H9 (cell line): Measurements from ENCODE around the gene GLIPR2. TPM values are rescaled to one million over a fixed set of nuclear protein-coding genes. Genes with fewer than 3 reads are reported as not detected.

Source experiments
- DNase-seq: peaks from one replicate; pipeline ENCODE4 v3.0.0-alpha.2; 2017
- H2AFZ ChIP-seq: one replicate; pipeline ENCODE4 v1.6.1; 2013; ENCODE audit warnings: mild to moderate bottlenecking, low read length, control low read depth, moderate library complexity
- H2AK5ac ChIP-seq: 2 replicates; pipeline ENCODE4 v1.6.1; 2013; ENCODE audit warnings: low read length, control low read depth, mixed read lengths; ENCODE audit not compliant: insufficient read length
- H2BK120ac ChIP-seq: one replicate; pipeline ENCODE4 v1.6.1; 2013; ENCODE audit warnings: low read depth, mild to moderate bottlenecking, low read length, control low read depth, inconsistent platforms; ENCODE audit not compliant: poor library complexity, severe bottlenecking
- H2BK12ac ChIP-seq: 2 replicates; pipeline ENCODE4 v1.6.1; 2013; ENCODE audit warnings: low read length, control low read depth, mixed read lengths, low read depth; ENCODE audit not compliant: insufficient read length
- H2BK15ac ChIP-seq: 2 replicates; pipeline ENCODE4 v1.6.1; 2013; ENCODE audit warnings: low read depth, low read length, control low read depth
- H2BK20ac ChIP-seq: one replicate; pipeline ENCODE4 v1.6.1; 2013; ENCODE audit warnings: low read depth, mild to moderate bottlenecking, low read length, control low read depth, inconsistent platforms; ENCODE audit not compliant: poor library complexity, severe bottlenecking
- H2BK5ac ChIP-seq: 2 replicates; pipeline ENCODE4 v1.6.1; 2013; ENCODE audit warnings: low read length, control low read depth, mixed read lengths; ENCODE audit not compliant: insufficient read length
- H3K14ac ChIP-seq: 2 replicates; pipeline ENCODE4 v1.6.1; 2013; ENCODE audit warnings: low read length, control low read depth; ENCODE audit not compliant: insufficient read depth
- H3K18ac ChIP-seq: 2 replicates; pipeline ENCODE4 v1.6.1; 2013; ENCODE audit warnings: low read depth, mild to moderate bottlenecking, mixed read lengths, low read length, control low read depth; ENCODE audit not compliant: insufficient read length
- H3K23ac ChIP-seq: 2 replicates; pipeline ENCODE4 v1.6.1; 2013; ENCODE audit warnings: low read length, control low read depth, mixed read lengths, low read depth; ENCODE audit not compliant: insufficient read length
- H3K23me2 ChIP-seq: 2 replicates; pipeline ENCODE4 v1.6.1; 2013; ENCODE audit warnings: low read depth, mild to moderate bottlenecking, mixed read lengths, low read length, control low read depth; ENCODE audit not compliant: insufficient read length, poor library complexity, severe bottlenecking
- H3K27ac ChIP-seq: 2 replicates; pipeline ENCODE4 v1.5.1; 2013; ENCODE audit warnings: low read length, control low read depth, mixed read lengths, low read depth; ENCODE audit not compliant: insufficient read length
- H3K27me3 ChIP-seq: 2 replicates; pipeline ENCODE4 v1.6.1; 2013; ENCODE audit warnings: low read length, control low read depth, inconsistent platforms; ENCODE audit not compliant: insufficient read depth
- H3K4ac ChIP-seq: 2 replicates; pipeline ENCODE4 v1.6.1; 2013; ENCODE audit warnings: low read depth, mild to moderate bottlenecking, control low read depth, inconsistent platforms, low read length, moderate library complexity
- H3K4me1 ChIP-seq: 2 replicates; pipeline ENCODE4 v1.6.1; 2013; ENCODE audit warnings: low read length, control low read depth, inconsistent platforms; ENCODE audit not compliant: insufficient read depth
- H3K4me2 ChIP-seq: 2 replicates; pipeline ENCODE4 v1.6.1; 2013; ENCODE audit warnings: low read length, control low read depth, mixed read lengths; ENCODE audit not compliant: insufficient read length, insufficient read depth
- H3K56ac ChIP-seq: 2 replicates; pipeline ENCODE4 v1.6.1; 2013; ENCODE audit warnings: low read depth, mild to moderate bottlenecking, mixed read lengths, low read length, control low read depth; ENCODE audit not compliant: insufficient read length
- H3K79me1 ChIP-seq: 2 replicates; pipeline ENCODE4 v1.6.1; 2013; ENCODE audit warnings: low read depth, mild to moderate bottlenecking, moderate library complexity, low read length, control low read depth, inconsistent platforms; ENCODE audit not compliant: insufficient read depth, poor library complexity, severe bottlenecking
- H3K79me2 ChIP-seq: 2 replicates; pipeline ENCODE4 v1.6.1; 2013; ENCODE audit warnings: low read length, control low read depth, inconsistent platforms; ENCODE audit not compliant: insufficient read depth
- H3K9ac ChIP-seq: 2 replicates; pipeline ENCODE4 v1.6.1; 2013; ENCODE audit warnings: low read length, control low read depth, mixed read lengths; ENCODE audit not compliant: insufficient read length; ENCODE audit errors: extremely low read depth
- H3K9me3 ChIP-seq: one replicate; pipeline ENCODE4 v1.6.1; 2013; ENCODE audit warnings: low read depth, low read length, inconsistent platforms; ENCODE audit not compliant: control insufficient read depth
- H3T11ph ChIP-seq: one replicate; pipeline ENCODE4 v1.6.1; 2013; ENCODE audit warnings: mild to moderate bottlenecking, low read length, control low read depth, inconsistent platforms
- H4K20me1 ChIP-seq: one replicate; pipeline ENCODE4 v1.6.1; 2013; ENCODE audit not compliant: control insufficient read depth, insufficient read length, insufficient read depth
- H4K5ac ChIP-seq: 2 replicates; pipeline ENCODE4 v1.6.1; 2013; ENCODE audit warnings: low read depth, mild to moderate bottlenecking, mixed read lengths, low read length, control low read depth; ENCODE audit not compliant: insufficient read length
- H4K8ac ChIP-seq: replicated peaks from 2 replicates; pipeline ENCODE4 v1.6.1; 2013; ENCODE audit warnings: low read length, control low read depth, mixed read lengths, low read depth; ENCODE audit not compliant: insufficient read length
- H4K91ac ChIP-seq: 2 replicates; pipeline ENCODE4 v1.6.1; 2013; ENCODE audit warnings: low read depth, mild to moderate bottlenecking, moderate library complexity, mixed read lengths, low read length, control low read depth; ENCODE audit not compliant: insufficient read length
- H3K27ac Mint-ChIP-seq, 3 experiments: 2 replicates in 2 of 3; 3 replicates in 1 of 3; pipeline ENCODE4 v1.8.0; 2020 to 2021; ENCODE audit warnings: mixed read lengths in 3 of 3, mild to moderate bottlenecking in 1 of 3, moderate library complexity in 1 of 3
- H3K27me3 Mint-ChIP-seq: 2 replicates; pipeline ENCODE4 v1.8.0; 2021; ENCODE audit warnings: low read depth, mild to moderate bottlenecking, moderate library complexity, mixed read lengths
- H3K36me3 Mint-ChIP-seq, 3 experiments: 2 replicates in 2 of 3; 3 replicates in 1 of 3; pipeline ENCODE4 v1.8.0; 2020 to 2021; ENCODE audit warnings: low read depth in 3 of 3, mixed read lengths in 3 of 3; ENCODE audit not compliant: insufficient read depth in 1 of 3
- H3K4me1 Mint-ChIP-seq, 2 experiments: 2 replicates each; pipeline ENCODE4 v1.8.0; 2020; ENCODE audit warnings: mixed read lengths in 2 of 2
- H3K4me3 Mint-ChIP-seq, 2 experiments: 2 replicates in 1 of 2; 3 replicates in 1 of 2; pipeline ENCODE4 v1.8.0; 2020 to 2021; ENCODE audit warnings: mild to moderate bottlenecking in 2 of 2, mixed read lengths in 2 of 2, moderate library complexity in 1 of 2
- H3K9me3 Mint-ChIP-seq, 2 experiments: 2 replicates in 1 of 2; 3 replicates in 1 of 2; pipeline ENCODE4 v1.8.0; 2020; ENCODE audit warnings: mild to moderate bottlenecking in 2 of 2, mixed read lengths in 2 of 2, moderate library complexity in 1 of 2
- CTCF ChIP-seq: fragments of 200-600 bp; sonication (generic); conservative IDR thresholded peaks from 3 replicates; pipeline ENCODE4 v1.8.0; 2021; ENCODE audit warnings: antibody characterized with exemption, mild to moderate bottlenecking
- WGBS: extraction: QIAGEN DNeasy Blood & Tissue Kit; methylation state at CpG from one replicate; pipeline ENCODE4 v1.1.7; 2013; ENCODE audit warnings: missing lambda C conversion rate, low lambda C conversion rate, mixed read lengths; ENCODE audit not compliant: insufficient read length; ENCODE audit errors: extremely low coverage; 5-methylcytosine and 5-hydroxymethylcytosine counted together
- total RNA-seq: library from RNA; stranded (reverse); gene quantifications from 2 replicates; pipeline ENCODE4 v1.2.1, GENCODE V29; 2021

The GLIPR2 gene
- total RNA-seq, 1 experiment from 2014 or later, result 10.0 TPM

GRCh38 chr9:36120705-36121104, 15.8 kb upstream of the GLIPR2 start:
- WGBS, result no CpG with 5 or more reads among the region's 4 CpGs
- H3K36me3 Mint-ChIP-seq, result peaks cover 1 to 7% (median 3%) of the 10 kb centered on the region in 3 experiments; a peak in 5 of 7 replicates
- Histone ChIP-seq H3K4ac (no peak overlapping the region), H2BK20ac (no peak overlapping the region), H3K56ac (no peak overlapping the region), H3K18ac (no peak overlapping the region), H2BK12ac (no peak overlapping the region), H3K4me1 (no peaks in the 10 kb centered on the region), H3K9me3 (no peaks in the 10 kb centered on the region), H3T11ph (no peak overlapping the region), H3K23me2 (no peaks in the 10 kb centered on the region), H3K79me2 (no peaks in the 10 kb centered on the region), H2AK5ac (no peak overlapping the region), H2BK15ac (no peak overlapping the region), H4K8ac (no peak overlapping the region), H3K23ac (no peak overlapping the region), H3K4me2 (no peak overlapping the region), H2AFZ (no peak overlapping the region), H4K91ac (no peak overlapping the region), H2BK5ac (no peak overlapping the region), H3K27ac (no peak overlapping the region), H3K27me3 (no peaks in the 10 kb centered on the region), H2BK120ac (no peak overlapping the region), H4K5ac (no peak overlapping the region), H3K14ac (no peak overlapping the region), H4K20me1 (no peaks in the 10 kb centered on the region), H3K79me1 (no peaks in the 10 kb centered on the region), H3K9ac (no peak overlapping the region)
- no peak for DNase-seq
- H3K27me3 Mint-ChIP-seq, result no peaks in the 10 kb centered on the region; the same call in 1 of the 2 replicates
- TF ChIP-seq CTCF, result no peak
- no peaks in the 10 kb centered on the region for H3K9me3 Mint-ChIP-seq
- H3K4me1 Mint-ChIP-seq, result peaks cover 5 to 13% of the 10 kb centered on the region in 2 experiments; a peak in 3 of 4 replicates
- no peak overlapping the region for H3K4me3 Mint-ChIP-seq
- H3K27ac Mint-ChIP-seq, result no peak overlapping the region; a peak in 1 of 7 replicates
